Middle frontal gyrus (tissue), 1 donor: Measurements from ENCODE around the gene SCFD2.
"Not testable (repeated sequence)": the region's sequence is repeated elsewhere in the genome, so short reads cannot be mapped to it uniquely, and the experiment has no call there.

ENCODE experiments used
- DNase-seq: peaks from one replicate; pipeline ENCODE4 v3.0.0-alpha.2; 2015; ENCODE audit warnings: low spot score; ENCODE audit errors: extremely low spot score

SCFD2 gene

GRCh38 chr4:53191997-53192396 is 173.9 kb downstream of the SCFD2 start:
- DNase-seq = no peak

- no peak for DNase-seq
Observed at GRCh38 chr4:53189011-53189410, 176.8 kb downstream of the SCFD2 start.

- DNase-seq = no peak
Observed at GRCh38 chr4:53186714-53187358, 179.0 kb downstream of the SCFD2 start.

DNA sequence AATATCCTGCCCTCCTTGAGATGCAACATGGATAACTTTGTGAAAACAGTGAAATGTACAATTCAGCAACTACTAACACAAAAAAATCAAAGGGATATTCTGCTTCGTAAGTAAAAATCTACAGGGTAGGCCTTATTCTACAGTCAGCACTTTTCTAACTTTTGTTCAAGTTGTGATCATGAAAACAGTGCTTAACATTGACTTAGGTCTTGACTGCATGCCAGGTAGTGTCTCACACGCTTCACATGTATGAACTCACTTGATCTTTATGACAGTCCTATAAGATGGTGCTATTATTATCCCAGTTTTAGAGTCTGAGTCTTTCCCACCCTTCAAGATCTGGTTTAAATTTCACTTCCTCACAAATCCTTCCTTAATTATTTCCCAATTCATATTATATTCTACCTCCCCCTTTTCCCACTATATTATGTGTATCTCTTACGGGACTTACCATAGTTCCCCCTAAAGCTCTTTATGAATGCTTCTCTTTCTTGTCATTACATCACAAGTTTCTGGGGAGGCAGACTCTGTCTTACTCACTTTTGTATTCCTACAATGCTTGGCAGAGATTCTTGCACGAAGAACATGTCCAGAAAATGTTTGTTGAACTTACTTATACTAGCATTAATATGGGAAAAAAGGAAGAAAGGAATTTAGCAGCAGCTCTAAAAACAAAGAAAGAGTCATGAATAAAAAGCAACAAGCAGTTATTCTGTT is 179.8 kb downstream of the SCFD2 start:
- no peak for DNase-seq

DNA sequence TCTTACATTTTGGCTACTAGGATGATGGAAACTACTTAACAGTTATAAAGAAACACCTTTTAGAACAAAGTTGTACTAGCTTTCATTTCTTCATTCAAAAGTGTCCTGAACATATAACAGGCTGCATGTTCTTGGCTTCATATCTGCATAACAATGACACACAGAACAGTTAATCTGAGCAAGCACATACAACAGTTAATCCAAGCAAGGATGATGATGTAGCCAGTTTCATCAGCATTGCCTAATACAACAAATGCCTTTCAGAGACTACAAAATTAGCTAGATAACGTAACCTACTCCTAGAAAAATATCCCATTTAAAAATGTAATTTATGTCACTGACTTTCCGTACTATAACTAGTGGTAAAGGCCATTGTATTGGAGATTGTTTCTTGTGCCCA is 182.1 kb downstream of the SCFD2 start:
- DNase-seq = no peak

- DNase-seq = not testable (repeated sequence)
Observed at GRCh38 chr4:53177751-53178150, 188.1 kb downstream of the SCFD2 start.

DNA sequence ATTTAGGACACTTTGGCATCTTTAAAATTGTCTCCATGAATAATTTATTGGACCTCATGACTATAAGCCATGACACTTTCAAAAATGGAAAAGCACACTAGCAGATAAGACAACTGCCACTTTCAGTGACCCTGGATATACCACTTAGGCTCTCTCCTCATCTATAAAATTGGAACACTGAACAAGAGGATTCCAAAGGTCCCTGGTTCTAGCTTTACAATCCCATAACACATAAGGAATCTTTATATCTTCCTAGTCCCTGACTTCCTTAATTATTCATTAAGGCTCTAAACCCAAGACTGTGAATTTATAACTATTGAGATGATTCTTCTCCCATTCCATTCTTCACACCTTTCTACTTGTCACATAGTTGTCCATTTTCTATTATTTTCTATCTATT is 190.2 kb downstream of the SCFD2 start:
- no peak for DNase-seq

GRCh38 chr4:53174823-53175222 is 191.0 kb downstream of the SCFD2 start:
- DNase-seq = no peak

- DNase-seq = no peak
Observed at GRCh38 chr4:53173576-53173975, 192.3 kb downstream of the SCFD2 start.

GRCh38 chr4:53171797-53172196 is 194.1 kb downstream of the SCFD2 start:
- no peak for DNase-seq

DNA sequence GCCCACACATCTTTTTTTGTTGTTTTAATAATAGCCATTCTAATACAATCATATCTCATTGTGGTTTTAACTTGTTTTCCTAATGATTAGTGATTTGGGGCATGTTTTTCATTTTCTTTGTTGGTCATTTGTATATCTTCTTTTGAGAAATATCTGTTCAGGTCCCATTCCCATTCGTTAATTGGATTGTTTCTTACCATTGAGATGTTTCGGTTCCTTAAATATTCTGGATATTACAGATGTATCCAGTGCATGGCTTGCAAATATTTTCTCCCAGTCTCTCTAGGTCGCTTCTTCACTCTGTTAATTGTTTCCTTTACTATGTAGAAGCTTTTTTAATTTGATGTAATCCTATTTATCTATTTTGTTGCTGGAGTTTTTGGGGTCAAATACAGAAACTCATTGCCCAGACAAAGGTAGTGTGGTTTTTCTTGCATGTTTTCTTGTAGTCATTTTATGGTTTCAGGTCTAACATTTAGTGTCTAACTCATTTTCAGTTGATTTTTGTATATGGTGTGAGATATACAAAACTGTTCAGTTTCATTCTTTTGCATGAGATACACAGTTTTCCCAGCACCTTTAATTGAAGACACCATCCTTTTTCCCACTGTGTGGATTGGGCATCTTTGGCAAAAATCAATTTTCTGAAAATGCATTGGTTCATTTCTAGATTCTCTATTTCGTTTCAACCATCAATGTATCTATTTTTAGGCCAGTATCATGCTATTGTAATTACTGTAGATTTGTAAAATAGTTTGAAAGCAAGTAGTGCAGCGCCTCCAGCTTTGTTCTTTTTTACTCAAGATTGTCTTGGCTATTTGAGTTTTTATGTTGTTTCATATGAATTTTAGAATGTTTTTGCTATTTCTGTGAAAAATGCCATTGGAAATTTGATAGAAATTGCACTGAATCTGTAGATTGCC is 195.9 kb downstream of the SCFD2 start:
- no peak for DNase-seq

GRCh38 chr4:53168228-53168627 is 197.6 kb downstream of the SCFD2 start:
- DNase-seq = no peak

DNA sequence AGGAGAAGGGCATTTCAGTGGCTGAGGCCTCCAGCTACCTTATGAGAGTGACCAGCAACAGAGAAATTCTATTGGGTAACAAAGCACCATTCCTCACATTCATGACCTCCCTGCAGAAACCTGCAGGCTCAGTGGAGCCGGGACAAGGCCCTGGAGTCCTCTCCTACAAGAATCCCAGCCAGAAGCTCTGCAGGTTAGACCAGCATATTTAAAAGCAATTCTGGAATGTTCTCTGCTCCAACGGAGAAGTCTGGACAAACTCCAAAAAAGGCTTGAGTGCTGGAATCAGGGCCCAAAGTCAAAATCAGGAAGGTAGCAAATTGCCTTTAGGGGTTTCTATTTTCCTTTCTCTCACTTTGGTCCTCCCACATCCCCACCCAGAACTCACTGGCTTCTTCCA is 202.9 kb downstream of the SCFD2 start:
- DNase-seq = no peak

- DNase-seq = no peak
Observed at GRCh38 chr4:53161787-53162433, 204.0 kb downstream of the SCFD2 start.

DNA sequence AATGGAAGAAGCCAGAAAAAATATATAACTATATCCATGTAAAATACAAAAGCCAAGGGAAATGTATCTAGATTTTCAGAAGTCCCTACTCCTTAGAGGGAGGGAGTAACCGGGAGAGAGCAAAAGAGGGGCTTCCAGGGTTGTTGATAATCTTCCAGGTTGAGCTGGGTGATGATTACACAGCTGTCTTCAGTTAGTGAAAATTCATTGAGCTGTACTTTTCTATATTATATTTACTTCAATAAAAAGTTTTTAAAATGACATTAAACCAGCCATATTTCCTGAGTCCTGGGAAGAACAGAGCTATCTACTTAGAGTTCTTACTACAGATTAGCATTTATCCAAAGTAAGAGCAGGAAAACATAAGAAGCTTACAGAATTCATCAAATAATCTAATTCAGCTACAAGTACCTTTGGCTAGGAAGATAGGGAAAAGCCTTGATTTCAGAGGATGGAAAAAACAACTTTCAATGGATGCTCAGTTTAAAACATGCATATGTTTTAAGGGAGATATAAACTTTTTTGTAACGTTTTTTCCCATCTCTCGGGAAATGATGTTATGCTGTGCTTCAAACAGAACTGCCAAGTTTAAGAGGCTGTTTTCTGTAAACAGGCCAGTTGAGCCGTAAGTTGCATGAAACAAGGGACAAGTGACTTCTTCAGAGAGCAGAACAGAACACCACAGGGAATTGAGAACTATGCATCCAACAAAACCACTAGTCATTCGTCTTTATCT is 204.6 kb downstream of the SCFD2 start:
- no peak for DNase-seq

- DNase-seq = no peak
Observed at GRCh38 chr4:53156896-53157295, 209.0 kb downstream of the SCFD2 start.

GRCh38 chr4:53152467-53152866 is 213.4 kb downstream of the SCFD2 start:
- no peak for DNase-seq

GRCh38 chr4:53151489-53151788 is 214.4 kb downstream of the SCFD2 start:
- DNase-seq = no peak

DNA sequence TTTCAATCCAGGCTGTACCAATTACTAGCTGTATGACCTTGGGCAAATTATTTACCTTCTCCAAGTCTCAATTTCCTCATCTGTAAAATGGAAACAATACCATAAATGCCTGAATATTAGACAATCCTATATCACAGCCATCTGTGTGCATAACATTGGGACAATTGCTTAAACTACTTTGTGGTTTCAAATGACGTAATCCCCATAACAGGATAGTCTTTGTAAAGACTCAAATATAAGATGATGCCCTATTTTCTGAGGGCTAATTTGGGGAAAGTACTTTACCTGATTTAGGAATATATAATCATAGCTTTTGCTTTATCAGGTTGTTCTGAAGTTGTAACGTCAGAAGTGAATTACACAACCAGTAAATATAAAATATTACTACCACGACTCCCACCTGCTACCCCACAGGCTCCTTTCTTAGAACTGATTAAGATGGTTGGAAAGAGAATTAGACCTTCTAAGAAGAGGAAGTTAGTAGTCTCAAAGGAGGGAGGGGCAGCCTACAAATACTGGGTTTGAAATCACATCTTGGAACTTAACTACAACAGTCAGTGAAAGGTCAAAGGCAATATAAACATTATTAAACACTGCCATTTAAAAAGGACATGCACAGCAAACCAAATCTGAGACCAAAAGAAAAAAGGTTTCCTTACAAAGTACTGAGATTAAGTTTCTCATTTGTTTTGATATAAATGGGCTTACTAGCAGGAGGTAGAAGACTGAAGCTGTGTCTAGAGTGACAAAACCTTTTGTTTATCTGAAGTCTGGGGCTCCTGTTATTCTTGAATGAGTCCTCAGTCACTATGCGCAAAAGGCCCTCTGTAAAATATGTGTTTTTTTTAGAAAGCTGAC is 215.0 kb downstream of the SCFD2 start:
- DNase-seq = no peak

DNA sequence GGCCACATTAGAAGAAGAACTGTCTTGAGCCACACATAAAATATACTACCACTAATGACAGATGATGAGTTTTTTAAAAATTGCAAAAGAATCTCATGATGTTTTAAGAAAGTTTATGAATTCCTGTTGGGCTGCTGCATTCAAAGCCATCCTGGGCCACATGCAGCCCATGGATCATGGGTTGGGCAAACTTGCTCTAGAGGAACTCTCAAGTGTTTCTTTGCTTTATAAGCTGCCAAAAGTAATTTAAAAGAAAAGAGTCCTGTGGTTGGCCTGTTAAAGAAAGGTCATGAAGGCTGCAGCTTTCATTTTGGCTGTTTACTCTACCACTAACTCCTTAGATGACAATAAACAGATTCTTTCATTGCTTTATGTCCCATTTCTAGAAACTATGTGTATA is 218.2 kb downstream of the SCFD2 start:
- DNase-seq = no peak
